Ishikawa (cell line): ENCODE results near the gene FCN2.

ENCODE experiments used
- EGR1 ChIP-seq: IDR thresholded peaks from 2 replicates; pipeline ENCODE4 v1.6.1; 2012
- EP300 ChIP-seq: IDR thresholded peaks from 2 replicates; pipeline ENCODE4 v1.6.1; 2012; ENCODE audit warnings: borderline replicate concordance
- NFIC ChIP-seq: IDR thresholded peaks from 2 replicates; pipeline ENCODE4 v1.6.1; 2012
- RAD21 ChIP-seq: IDR thresholded peaks from 2 replicates; pipeline ENCODE4 v1.6.1; 2012; ENCODE audit warnings: low read depth
- TEAD4 ChIP-seq: IDR thresholded peaks from 2 replicates; pipeline ENCODE4 v1.6.1; 2012
- TF ChIP-seq, protein P1 (sequence below): IDR thresholded peaks from 2 replicates; pipeline ENCODE4 v1.6.1; 2012; ENCODE audit warnings: low read depth, mild to moderate bottlenecking
- TF ChIP-seq, protein P2 (sequence below): IDR thresholded peaks from 2 replicates; pipeline ENCODE4 v1.6.1; 2012

The FCN2 gene

DNA sequence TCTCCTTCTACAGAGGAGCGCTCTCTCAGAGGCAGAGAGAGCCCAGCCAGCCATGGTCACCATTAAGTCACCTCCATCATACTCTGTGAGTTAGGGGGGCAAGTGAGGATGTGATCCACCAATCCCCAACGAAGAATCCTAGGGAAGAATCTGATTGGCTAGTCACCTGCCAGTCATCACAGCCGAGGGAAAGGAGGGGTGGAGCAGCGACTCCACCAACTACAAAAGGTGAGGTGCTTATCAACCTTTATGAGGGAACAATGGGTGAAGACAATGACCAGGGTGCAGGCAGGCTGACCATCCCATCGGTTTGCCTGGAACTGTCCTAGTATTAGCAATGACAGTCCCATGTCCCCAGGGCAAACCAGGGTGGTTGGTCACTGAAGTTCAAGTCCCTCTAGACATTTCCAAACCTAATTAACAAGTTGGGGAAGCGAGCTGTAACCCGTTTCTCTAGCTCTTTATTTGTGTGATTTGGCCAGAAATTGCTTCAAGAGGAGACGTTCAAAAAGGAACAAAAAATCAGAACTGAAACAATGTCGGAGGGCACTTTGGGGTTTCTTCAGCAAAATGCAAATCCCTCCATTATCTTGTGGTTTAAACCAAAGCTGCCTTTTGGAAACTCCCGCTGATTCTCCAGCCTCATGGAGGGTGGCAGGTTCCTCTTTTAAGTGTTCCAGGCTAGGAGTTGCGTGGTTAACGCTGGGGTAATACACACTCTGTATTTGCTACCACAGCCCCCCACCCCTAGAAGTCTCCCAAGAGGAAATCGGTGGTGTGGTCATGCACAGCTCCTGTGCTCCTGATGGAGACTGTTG is 55.9 kb downstream of the FCN2 start:
- TF ChIP-seq, protein P1, sequence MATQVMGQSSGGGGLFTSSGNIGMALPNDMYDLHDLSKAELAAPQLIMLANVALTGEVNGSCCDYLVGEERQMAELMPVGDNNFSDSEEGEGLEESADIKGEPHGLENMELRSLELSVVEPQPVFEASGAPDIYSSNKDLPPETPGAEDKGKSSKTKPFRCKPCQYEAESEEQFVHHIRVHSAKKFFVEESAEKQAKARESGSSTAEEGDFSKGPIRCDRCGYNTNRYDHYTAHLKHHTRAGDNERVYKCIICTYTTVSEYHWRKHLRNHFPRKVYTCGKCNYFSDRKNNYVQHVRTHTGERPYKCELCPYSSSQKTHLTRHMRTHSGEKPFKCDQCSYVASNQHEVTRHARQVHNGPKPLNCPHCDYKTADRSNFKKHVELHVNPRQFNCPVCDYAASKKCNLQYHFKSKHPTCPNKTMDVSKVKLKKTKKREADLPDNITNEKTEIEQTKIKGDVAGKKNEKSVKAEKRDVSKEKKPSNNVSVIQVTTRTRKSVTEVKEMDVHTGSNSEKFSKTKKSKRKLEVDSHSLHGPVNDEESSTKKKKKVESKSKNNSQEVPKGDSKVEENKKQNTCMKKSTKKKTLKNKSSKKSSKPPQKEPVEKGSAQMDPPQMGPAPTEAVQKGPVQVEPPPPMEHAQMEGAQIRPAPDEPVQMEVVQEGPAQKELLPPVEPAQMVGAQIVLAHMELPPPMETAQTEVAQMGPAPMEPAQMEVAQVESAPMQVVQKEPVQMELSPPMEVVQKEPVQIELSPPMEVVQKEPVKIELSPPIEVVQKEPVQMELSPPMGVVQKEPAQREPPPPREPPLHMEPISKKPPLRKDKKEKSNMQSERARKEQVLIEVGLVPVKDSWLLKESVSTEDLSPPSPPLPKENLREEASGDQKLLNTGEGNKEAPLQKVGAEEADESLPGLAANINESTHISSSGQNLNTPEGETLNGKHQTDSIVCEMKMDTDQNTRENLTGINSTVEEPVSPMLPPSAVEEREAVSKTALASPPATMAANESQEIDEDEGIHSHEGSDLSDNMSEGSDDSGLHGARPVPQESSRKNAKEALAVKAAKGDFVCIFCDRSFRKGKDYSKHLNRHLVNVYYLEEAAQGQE = no peak
- TF ChIP-seq RAD21 = no peak
- TF ChIP-seq EP300 = no peak
- no peak for TF ChIP-seq EGR1
- TF ChIP-seq, protein P2, sequence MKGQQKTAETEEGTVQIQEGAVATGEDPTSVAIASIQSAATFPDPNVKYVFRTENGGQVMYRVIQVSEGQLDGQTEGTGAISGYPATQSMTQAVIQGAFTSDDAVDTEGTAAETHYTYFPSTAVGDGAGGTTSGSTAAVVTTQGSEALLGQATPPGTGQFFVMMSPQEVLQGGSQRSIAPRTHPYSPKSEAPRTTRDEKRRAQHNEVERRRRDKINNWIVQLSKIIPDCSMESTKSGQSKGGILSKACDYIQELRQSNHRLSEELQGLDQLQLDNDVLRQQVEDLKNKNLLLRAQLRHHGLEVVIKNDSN = no peak
- TF ChIP-seq TEAD4 = no peak
- TF ChIP-seq NFIC = no peak
